Head of caudate nucleus (tissue), 42 donors: Measurements from ENCODE around the gene WNT3A.
"Not testable (repeated sequence)": the region's sequence is repeated elsewhere in the genome, so short reads cannot be mapped to it uniquely, and the experiment has no call there.

Experiments
- DNase-seq, 42 donors: peaks; one replicate each; pipeline versions ENCODE4 v3.0.0 to v3.0.0-alpha.2; 2020 to 2021; ENCODE audit warnings: mixed read lengths in 7 of 42
- intact Hi-C: fragments of 100-400 bp; cut with DNase I; formaldehyde crosslinking; loops from one replicate; pipeline ENCODE4 v1.15.0; 2022

The WNT3A gene, protein sequence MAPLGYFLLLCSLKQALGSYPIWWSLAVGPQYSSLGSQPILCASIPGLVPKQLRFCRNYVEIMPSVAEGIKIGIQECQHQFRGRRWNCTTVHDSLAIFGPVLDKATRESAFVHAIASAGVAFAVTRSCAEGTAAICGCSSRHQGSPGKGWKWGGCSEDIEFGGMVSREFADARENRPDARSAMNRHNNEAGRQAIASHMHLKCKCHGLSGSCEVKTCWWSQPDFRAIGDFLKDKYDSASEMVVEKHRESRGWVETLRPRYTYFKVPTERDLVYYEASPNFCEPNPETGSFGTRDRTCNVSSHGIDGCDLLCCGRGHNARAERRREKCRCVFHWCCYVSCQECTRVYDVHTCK

DNA sequence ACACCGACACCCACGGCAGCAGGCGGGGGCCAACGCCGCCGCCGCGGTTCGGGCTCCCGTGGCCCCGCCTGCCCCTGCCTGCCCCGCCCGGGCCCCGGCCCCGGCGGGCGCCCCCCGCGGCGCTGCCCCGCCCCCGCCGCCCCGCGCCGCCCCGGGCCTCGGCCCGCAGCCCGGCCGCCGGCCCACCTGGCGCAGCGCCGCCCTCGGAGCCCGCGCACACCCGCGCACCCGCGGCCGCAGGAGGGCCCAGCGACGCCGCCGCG, at the start of gene WNT3A:
Gene WNT3A (plus strand): TSS at position 213 of the 263 bp plus-strand sequence. CDS start 131 bp downstream, outside the sequence.
- DNase-seq, result no peak
- intact Hi-C loops, result no loop called here

DNA sequence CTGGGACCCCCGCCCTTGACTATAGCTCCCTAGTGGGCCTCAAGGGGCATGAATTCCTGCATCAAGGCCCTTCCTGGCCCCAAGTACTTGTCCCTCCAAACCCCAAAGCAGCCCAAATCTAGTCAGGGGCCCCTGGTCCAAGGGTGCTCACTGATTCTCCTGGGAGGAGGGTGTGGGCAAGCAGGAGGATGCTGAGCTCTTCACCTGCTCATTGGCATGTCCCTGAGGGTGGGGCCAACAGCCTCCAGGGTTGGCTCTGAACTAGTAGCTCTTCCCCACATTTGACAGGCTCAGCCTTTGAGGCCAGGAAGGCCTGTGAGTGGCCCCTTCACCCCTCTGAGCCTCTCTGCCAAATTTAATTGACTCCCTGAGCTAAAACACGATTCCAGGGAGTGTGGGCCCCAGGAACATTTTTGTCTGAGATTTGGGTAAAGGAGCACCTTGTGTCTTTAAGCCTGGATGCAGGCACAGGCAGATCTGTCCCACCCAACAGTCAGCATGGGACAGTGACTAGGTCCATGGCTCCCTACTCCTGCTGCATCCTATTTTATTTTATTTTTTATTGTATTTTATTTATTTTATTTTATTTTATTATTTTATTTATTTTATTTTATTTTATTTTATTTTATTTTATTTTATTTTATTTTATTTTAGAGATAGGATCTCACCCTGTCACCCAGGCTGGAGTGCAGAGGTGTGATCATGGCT, 48.0 kb upstream of the WNT3A start:
- peak in 4 of 42 donors; percentile 0 to 17 (median 6) for DNase-seq
- intact Hi-C loops, result no loop called here

DNA sequence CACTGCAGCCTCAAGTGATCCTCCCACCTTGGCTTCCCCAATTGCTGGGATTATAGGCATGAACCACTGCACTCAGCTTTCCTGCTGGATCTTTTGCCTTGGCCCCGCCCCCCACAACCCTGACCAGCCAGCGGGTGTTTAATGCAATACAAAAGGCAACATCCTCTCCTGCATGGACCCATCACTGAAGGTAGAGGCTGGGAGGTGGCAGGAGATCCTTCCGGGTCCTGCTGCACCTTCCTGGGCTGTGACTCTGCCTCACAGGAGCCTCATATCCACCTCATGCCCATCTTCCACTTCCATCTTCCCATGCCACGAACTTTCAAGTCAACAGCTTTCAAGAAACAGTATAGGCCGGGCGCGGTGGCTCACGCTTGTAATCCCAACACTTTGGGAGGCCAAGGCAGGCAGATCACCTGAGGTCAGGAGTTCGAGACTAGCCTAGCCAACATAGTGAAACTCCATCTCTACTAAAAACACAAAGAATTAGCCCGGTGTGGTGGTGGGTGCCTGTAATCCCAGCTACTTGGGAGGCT, 47.4 kb upstream of the WNT3A start:
- intact Hi-C loops, result no loop called here

DNA sequence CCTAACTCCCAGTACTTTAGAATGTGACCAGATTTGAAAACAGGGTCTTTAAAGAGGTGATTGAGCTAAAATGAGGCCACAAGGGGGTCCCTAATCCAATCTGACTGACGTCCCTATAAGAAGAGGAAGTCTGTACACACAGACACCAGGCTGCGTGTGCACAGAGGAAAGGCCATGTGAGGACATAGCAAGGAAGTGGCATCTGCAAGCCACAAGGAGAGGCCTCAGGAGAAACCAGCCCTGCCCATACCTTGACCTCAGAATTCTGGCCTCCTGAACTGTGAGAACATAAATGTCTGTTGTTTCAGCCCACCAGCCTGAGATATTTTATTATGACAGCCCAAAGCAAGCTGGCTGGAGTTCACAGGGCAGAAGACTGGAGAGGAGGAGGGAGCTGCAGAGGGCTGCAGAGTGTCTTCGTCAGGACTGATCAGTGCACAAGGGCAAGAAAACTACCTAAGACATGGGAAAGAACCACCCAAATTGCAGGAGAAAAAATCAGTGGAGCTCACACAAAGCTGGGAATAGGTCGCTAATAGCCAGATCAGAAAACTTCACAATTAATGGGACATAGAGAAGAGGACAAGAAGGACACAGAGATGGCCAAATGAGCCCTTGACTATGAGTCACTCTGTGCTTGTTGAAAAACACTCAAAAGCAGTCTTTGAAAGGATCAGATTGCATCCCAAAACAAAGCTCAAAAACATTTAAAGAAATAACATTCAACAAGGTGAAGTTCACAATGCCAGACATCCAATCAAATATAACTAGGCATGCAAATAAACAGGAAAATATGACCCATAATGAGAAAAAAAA, 44.9 kb upstream of the WNT3A start:
- DNase-seq, result peak in 1 of 42 donors; percentile 3
- intact Hi-C loops, result no loop called here

More for the DNA sequence above, 47.4 kb upstream of the WNT3A start:
- peak in 4 of 42 donors; percentile 1 to 26 (median 18) for DNase-seq

DNA sequence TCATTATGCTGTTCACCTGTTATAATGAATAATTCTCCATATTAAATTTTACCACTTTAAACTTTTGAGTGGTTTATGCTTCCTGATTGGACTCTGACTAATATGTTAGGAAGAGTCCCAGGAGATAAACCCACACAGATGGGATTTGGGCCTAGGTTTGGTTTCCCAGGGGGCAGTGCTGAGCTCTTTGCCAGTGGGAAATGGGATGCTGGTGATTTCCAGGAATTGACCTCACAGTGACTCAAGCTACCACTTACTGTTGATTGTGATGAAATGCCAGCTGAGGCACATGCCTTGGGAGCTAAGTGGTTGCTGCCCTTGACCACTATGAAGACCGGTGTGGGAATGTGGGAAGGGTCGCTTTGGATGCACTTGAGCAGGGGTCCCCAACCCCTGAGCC, 40.1 kb upstream of the WNT3A start:
- DNase-seq, intact Hi-C loops: not testable (repeated sequence)

DNA sequence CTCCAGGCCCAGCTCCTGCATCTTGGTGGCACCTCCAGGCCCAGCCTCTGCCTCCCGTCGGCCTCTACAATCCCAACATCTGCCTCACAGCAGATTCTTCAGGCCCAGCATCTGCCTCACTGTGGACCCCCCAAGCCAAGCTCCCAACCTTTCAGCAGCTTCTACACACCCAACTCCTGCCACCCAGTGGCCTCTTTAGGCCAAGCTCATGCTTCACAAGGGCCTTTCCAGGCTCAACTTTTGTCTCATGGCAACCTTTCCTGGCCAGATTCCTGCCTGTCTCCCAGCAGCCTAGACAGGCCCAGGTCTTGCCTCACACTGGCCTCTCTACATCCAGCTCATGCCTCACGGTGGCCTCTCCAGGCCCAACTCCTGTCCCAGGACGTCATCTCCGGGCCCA, 39.0 kb upstream of the WNT3A start:
- not testable (repeated sequence) for DNase-seq

DNA sequence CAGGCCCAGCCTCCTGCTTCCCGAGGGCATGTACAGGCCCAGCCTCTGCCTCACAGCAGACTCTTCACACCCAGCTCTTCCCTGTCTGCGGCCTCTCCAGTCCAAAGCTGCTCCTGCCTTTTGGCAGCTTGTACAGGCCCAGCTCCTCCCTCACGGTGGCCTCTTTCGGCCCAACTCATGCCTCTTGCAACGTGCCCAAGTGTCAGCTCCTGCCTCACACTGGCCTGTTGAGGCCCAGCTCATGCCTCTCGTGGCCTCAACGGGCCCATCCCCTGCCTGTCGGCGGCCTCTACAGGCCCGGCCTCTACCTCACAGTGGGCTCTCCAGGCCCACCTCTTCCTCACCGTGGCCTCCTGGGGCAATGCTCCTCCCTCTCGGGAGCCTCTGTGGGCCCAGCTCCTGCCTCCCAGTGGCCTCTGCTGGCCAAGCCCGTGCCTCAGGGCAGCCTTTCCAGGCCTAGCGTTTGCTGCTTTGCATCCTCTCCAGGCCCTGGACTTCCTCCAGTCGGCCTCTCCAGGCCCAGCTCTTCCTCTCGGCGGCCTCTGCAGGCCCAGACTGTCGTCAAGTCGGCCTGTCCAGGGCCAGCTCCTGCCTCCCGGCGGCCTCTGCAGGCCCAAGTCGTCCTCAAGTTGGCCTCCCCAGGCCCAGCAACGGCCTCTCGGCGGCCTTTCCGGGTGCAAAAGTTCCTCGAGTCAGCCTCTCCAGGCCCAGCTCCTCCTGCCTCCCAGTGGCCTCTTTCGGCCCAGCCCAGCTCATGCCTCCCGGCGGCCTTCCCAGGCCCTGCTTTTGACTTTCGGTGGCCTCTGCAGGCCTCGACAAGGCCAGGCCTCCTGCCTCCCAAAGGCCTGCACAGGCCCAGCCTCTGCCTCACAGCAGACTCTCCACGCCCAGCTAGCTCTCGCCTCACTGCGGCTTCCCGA, 36.5 kb upstream of the WNT3A start:
- intact Hi-C loops, DNase-seq: not testable (repeated sequence)

More for the DNA sequence above, 39.0 kb upstream of the WNT3A start:
- intact Hi-C loops, result not testable (repeated sequence)

DNA sequence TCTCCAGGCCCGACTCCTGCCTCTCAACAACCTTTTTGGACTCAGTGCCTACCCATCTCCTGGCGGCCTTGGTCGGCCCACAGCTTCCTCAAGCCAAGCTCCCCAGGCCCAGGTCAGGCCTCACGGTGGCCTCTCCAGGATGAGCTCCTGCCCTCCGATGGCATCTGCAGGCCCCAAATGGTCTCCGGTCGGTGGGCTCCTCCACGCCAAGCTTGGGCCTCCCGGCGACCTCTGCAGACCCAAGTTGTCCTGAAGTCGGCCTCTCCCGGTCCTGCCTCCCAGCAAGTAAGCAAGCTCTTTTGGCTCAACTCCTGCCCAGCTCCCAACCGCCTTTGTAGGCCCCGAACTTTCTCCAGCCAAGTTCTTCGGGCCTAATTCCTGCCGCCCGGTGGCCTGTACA, 35.6 kb upstream of the WNT3A start:
- intact Hi-C loops, DNase-seq: not testable (repeated sequence)

DNA sequence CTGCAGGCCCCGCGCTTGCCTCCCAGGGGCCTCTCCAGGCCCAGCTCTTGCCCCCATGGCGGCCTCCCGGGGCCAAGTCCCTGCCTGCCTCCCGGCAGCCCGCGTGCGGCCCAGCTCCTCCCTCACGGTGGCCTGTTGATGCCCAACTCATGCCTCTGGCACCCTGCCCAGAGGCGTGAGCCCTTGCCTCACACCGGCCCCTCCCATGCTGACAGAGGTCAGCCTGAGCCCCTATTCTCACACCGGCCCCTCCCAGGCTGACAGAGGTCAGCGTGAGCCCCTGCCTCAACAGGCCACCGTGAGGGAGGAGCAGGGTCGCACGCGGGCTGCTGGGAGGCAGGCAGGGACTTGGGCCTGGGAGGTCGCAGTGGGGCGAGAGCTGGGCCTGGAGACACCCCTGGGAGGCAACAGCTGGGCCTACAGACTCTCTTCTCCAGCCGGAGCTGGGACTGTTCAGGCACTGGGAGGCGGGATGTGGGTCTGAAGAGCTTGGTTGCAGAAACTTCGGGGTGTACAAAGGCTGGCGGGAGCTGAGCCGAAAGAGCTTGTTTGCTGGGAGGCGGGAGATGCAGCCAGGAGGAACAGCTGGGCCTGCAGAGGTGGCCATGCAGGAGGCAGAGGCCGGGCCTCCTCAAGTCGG, 35.0 kb upstream of the WNT3A start:
- DNase-seq, intact Hi-C loops: not testable (repeated sequence)

DNA sequence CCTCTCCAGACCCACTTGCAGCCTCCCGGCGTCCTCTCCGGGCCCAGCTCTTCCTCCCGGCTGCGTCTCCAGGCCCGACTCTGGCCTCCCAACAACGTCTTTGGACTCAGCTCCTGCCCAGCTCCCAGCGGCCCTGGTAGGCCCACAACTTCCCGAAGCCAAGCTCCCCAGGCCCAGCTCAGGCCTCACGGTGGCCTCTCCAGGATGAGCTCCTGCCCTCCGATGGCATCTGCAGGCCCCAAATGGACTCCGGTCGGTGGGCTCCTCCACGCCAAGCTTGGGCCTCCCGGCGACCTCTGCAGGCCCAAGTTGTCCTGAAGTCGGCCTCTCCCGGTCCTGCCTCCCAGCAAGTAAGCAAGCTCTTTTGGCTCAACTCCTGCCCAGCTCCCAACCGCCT, 34.5 kb upstream of the WNT3A start:
- intact Hi-C loops, DNase-seq: not testable (repeated sequence)

DNA sequence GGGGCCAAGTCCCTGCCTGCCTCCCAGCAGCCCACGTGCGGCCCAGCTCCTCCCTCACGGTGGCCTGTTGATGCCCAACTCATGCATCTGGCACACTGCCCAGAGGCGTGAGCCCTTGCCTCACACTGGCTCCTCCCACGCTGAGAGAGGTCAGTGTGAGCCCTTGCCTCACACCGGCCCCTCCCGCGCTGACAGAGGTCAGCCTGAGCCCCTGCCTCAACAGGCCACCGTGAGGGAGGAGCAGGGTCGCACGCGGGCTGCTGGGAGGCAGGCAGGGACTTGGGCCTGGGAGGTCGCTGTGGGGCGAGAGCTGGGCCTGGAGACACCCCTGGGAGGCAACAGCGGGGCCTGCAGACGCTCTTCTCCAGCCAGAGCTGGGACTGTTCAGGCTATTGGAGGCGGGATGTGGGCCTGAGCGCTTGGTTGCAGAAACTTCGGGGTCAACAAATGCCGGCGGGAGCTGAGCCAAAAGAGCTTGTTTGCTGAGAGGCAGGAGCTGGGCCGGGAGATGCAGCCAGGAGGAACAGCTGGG, 33.9 kb upstream of the WNT3A start:
- intact Hi-C loops, DNase-seq: not testable (repeated sequence)

DNA sequence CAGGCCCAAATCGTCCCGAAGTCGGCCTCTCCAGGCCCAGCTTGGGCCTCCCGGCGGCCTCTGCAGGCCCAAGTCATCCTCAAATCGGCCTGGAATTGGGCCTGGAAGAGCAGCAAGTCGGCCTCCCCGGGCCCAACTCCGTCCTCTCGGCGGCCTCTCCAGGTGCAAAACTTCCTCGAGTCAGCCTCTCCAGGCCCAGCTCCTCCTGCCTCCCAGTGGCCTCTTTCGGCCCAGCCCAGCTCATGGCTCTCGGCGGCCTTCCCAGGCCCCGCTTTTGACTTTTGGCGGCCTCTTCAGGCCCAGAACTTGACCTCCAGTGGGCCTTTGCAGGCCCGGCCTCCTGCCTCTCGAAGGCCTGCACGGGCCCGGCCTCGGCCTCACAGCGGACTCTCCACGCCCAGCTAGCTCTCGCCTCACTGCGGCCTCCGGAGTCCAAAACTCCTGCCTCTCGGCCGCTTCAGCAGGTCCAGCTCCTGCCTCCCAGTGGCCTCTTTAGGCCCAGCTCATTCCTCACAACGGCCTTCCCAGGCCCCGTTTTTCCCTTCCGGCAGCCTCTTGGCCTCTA, 33.0 kb upstream of the WNT3A start:
- intact Hi-C loops, DNase-seq: not testable (repeated sequence)

DNA sequence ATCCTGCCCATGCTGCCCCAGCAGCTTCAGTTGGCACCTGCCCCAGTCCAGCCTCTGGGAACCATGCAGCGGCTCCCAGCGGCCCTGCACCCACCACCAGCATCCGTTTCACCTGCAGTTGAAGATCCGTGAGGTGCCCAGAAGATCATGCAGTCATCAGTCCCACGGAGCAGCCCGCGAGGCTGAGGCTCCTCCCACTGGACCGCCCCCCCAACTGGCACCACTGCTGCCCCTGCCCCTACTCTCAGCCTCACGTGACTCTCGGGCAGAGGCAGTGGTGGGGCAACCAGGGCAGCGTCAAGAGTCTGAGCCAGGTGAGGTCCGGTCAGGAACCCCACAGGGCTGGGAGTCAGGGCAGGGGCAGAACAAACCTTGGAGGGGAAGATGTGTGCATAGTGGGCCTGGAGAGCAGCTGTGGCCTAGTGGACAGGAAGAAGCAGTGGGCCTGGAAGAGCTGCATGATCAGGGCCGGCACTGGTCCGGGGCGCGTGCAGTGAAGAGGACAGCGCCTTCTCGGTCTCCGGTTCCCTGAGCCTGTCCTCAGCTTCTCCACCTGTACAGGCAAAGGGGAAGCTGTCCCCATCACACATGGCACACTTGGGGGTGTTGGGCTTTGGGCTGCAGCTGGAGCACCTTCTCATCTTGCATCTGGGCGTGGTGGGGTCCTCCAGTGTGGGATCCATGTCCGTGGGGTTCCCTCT, 31.1 kb upstream of the WNT3A start:
- intact Hi-C loops, DNase-seq: not testable (repeated sequence)

DNA sequence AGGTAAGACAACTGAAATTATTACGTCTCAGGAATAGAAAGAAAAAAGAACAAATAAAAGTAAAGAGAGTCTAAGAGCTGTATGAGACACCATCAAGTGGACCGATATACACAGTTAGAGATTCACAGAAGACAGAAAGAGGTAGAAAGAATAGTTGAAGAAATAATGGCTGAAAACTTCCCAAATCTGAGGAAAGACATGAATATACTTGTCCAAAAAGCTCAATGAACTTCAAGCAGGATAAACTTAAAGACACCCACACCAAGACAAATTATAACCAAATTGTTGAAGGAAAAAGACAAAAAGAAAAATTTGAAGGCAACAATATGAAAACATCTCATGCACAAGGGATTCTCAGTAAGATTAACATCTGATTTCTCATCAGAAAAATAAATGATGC, 19.6 kb upstream of the WNT3A start:
- no peak for DNase-seq
- intact Hi-C loops, result no loop called here

DNA sequence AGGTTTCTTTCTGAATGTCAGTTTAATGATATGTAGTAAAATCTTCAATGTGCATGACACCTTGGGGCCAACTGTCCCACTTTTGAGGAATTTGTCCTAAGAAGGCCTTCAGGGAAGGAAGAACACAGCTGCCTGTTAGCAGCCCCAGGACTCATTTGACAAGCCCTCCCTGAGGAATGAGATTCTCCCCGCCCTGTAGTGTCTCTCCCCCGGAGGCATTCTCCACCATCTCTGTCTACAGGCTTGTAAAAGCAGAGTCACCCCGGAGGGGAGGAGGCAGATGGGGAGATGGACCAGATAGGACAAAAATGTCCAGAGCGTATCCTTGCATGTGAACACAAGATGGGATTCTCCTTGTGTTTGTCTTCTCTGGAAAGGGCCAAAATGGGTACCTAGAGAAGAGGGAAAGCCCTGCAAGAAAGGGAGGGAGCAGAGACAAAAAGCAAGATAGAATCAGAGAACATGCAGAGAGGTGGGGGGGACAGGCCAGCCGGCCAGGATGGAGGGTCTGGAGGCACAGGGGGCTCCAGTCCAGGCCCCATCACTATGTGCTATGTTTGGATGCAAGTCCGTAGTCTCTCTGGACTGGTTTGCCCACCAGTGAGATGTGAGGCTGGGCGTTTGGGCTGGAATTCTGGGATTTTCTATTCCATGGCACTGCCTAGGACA, 12.0 kb upstream of the WNT3A start:
- DNase-seq, result peak in 4 of 42 donors; percentile 2 to 25 (median 8)
- intact Hi-C loops, result no loop called here
